GM18505 (cell line): Measurements from ENCODE around the gene TENM3.

Experiments used
- ATAC-seq: cut with Tn5 transposase; IDR thresholded peaks from one replicate; pipeline ENCODE4 v1.9.1; 2021; ENCODE audit not compliant: unreplicated experiment
- POLR2A ChIP-seq: IDR thresholded peaks from 4 replicates; pipeline ENCODE4 v1.6.1; 2011; ENCODE audit warnings: borderline replicate concordance; ENCODE audit not compliant: insufficient read depth, insufficient read length; ENCODE audit errors: extremely low read depth

The TENM3 gene

GRCh38 chr4:182447767-182448280 lies 204.6 kb downstream of the TENM3 start:
- TF ChIP-seq POLR2A: no peak
- peak; percentile 7 for ATAC-seq

GRCh38 chr4:182448281-182449151 lies 205.3 kb downstream of the TENM3 start:
- ATAC-seq: peak; percentile 89
- no peak for TF ChIP-seq POLR2A

GRCh38 chr4:182449186-182449929 lies 206.2 kb downstream of the TENM3 start:
- no peak for TF ChIP-seq POLR2A
- peak; percentile 1 for ATAC-seq

GRCh38 chr4:182449930-182450439 lies 206.8 kb downstream of the TENM3 start:
- no peak for ATAC-seq
- TF ChIP-seq POLR2A: no peak

- ATAC-seq: no peak
- TF ChIP-seq POLR2A: no peak
Observed at GRCh38 chr4:182451441-182451840, 208.2 kb downstream of the TENM3 start.

- TF ChIP-seq POLR2A: no peak
- no peak for ATAC-seq
Observed at GRCh38 chr4:182453830-182454229, 210.6 kb downstream of the TENM3 start.

GRCh38 chr4:182454440-182455013 lies 211.3 kb downstream of the TENM3 start:
- no peak for ATAC-seq
- TF ChIP-seq POLR2A: no peak

GRCh38 chr4:182465114-182465513 lies 221.9 kb downstream of the TENM3 start:
- no peak for ATAC-seq
- TF ChIP-seq POLR2A: no peak

GRCh38 chr4:182465979-182466378 lies 222.8 kb downstream of the TENM3 start:
- no peak for TF ChIP-seq POLR2A
- ATAC-seq: no peak

GRCh38 chr4:182470215-182470614 lies 227.0 kb downstream of the TENM3 start:
- ATAC-seq: no peak
- no peak for TF ChIP-seq POLR2A

- no peak for ATAC-seq
- no peak for TF ChIP-seq POLR2A
Observed at GRCh38 chr4:182475539-182475938, 232.3 kb downstream of the TENM3 start.

GRCh38 chr4:182478475-182478874 lies 235.3 kb downstream of the TENM3 start:
- ATAC-seq: no peak

GRCh38 chr4:182483685-182484084 lies 240.5 kb downstream of the TENM3 start:
- TF ChIP-seq POLR2A: no peak
- no peak for ATAC-seq

More at GRCh38 chr4:182478475-182478874, 235.3 kb downstream of the TENM3 start:
- TF ChIP-seq POLR2A: no peak
